Measurements from ENCODE around the gene CDH4.

Gene CDH4

DNA sequence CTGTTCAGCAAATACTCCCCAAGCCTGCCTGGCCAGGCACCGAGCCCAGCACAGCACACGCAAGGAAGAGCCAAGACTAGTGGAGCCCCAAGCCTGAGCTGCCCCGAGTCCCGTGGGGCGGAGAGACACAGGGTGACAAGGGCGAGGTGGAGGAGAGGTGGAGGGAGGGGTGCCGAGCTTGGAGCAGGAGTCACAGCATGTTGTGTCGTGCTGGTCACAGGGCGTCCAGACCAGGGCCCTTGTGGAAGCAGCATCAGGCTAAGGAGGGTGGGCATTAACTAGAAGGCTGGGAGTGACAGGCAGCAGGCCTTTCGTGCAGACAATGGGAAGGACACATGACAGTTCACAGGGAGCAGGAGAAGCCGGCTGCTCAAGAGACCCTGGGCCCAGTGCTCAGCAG lies 422.1 kb downstream of the CDH4 start:
- no peaks in the 10 kb centered on the region for H3K36me3 ChIP-seq (ENCODE audit: control insufficient read depth, insufficient read depth, low read length)
- no peak overlapping the region for H3K27ac ChIP-seq (ENCODE audit: low read depth, low read length)
- H3K9me3 ChIP-seq (ENCODE audit: control insufficient read depth, insufficient read depth, low read length): no peaks in the 10 kb centered on the region
- no peak overlapping the region for H3K9ac ChIP-seq (ENCODE audit: low read depth, low read length)
- no peaks in the 10 kb centered on the region for H3K27me3 ChIP-seq (ENCODE audit: control insufficient read depth, insufficient read depth, low read length)
- no peak overlapping the region for H3K4me3 ChIP-seq (ENCODE audit: low read depth, low read length)
- H3K4me1 ChIP-seq (ENCODE audit: control insufficient read depth, insufficient read depth, low read length): no peaks in the 10 kb centered on the region; the same call in 1 of the 2 replicates

DNA sequence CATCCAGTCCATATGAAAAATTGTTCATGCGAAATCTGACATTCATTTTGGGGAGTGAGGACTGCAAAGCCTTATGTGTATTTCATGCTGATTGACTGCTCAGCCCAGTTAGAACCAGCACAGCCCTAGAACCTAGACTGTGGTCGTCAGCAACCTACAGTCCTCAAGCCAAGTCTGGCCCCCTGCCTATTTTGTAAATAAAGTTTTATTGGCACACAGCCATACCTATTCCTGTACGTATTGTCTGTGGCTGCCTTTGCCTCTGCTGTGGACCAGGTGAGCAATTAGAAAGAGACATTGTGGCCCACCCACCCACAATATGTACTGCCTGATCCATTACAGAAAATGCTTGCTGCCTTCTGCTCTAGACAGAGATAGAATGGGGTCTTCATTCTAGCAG lies 422.6 kb downstream of the CDH4 start:
- no peaks in the 10 kb centered on the region for H3K9me3 ChIP-seq (ENCODE audit: control insufficient read depth, insufficient read depth, low read length)
- H3K9ac ChIP-seq (ENCODE audit: low read depth, low read length): no peak overlapping the region
- H3K4me1 ChIP-seq (ENCODE audit: control insufficient read depth, insufficient read depth, low read length): no peaks in the 10 kb centered on the region; the same call in 1 of the 2 replicates
- no peaks in the 10 kb centered on the region for H3K27me3 ChIP-seq (ENCODE audit: control insufficient read depth, insufficient read depth, low read length)
- H3K36me3 ChIP-seq (ENCODE audit: control insufficient read depth, insufficient read depth, low read length): no peaks in the 10 kb centered on the region
- H3K27ac ChIP-seq (ENCODE audit: low read depth, low read length): no peak overlapping the region
- no peak overlapping the region for H3K4me3 ChIP-seq (ENCODE audit: low read depth, low read length)

DNA sequence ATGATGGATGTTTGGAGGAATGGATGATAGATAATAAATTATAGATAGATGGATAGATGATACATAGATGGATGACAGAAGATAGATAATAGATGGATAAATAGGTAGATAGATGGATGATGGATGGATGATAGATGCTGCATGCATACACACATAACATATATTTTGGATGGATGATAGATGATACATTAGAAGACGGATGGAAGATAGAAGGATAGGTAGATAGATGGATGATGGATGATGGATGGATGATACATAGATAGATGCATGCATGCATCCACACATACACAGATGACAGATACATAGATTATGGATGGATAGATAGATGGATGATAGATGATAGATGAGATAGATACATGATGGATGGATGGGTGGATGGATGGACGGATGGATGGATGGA lies 425.9 kb downstream of the CDH4 start:
- no peaks in the 10 kb centered on the region for H3K9me3 ChIP-seq (ENCODE audit: control insufficient read depth, insufficient read depth, low read length)
- H3K36me3 ChIP-seq (ENCODE audit: control insufficient read depth, insufficient read depth, low read length): no peaks in the 10 kb centered on the region
- no peak overlapping the region for H3K4me3 ChIP-seq (ENCODE audit: low read depth, low read length)
- H3K4me1 ChIP-seq (ENCODE audit: control insufficient read depth, insufficient read depth, low read length): no peaks in the 10 kb centered on the region; the same call in 1 of the 2 replicates
- H3K9ac ChIP-seq (ENCODE audit: low read depth, low read length): no peak overlapping the region
- no peak overlapping the region for H3K27ac ChIP-seq (ENCODE audit: low read depth, low read length)
- peaks cover under 1% of the 10 kb centered on the region for H3K27me3 ChIP-seq (ENCODE audit: control insufficient read depth, insufficient read depth, low read length)

DNA sequence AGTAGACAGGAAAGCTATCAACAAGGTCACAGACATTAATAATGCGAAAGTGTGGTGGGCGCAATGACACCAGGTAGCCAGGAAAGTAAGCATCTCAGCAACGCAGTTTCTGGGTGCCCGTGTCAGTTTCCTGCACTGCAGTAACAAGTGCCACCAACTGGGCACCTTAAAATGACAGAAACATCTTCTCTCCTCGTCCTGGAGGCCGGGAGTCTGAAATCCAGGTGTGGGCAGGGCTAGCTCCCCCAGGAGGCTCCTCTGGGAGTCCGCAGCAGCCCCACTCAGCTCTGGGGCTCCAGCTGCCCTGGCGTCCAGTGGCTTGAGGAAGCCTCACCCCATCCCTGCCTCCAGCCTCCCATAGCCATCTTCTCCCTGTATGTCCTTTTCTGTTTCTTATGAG lies 426.4 kb downstream of the CDH4 start:
- Histone ChIP-seq H3K27me3 (ENCODE audit: control insufficient read depth, insufficient read depth, low read length) (peaks cover 3% of the 10 kb centered on the region), H3K4me3 (ENCODE audit: low read depth, low read length) (no peak overlapping the region), H3K27ac (ENCODE audit: low read depth, low read length) (no peak overlapping the region), H3K36me3 (ENCODE audit: control insufficient read depth, insufficient read depth, low read length) (no peaks in the 10 kb centered on the region), H3K4me1 (ENCODE audit: control insufficient read depth, insufficient read depth, low read length) (no peaks in the 10 kb centered on the region; the same call in 1 of the 2 replicates), H3K9ac (ENCODE audit: low read depth, low read length) (no peak overlapping the region), H3K9me3 (ENCODE audit: control insufficient read depth, insufficient read depth, low read length) (no peaks in the 10 kb centered on the region)

GRCh38 chr20:61679473-61679872 lies 427.4 kb downstream of the CDH4 start:
- Histone ChIP-seq H3K9me3 (ENCODE audit: control insufficient read depth, insufficient read depth, low read length) (no peaks in the 10 kb centered on the region), H3K27me3 (ENCODE audit: control insufficient read depth, insufficient read depth, low read length) (peaks cover 3% of the 10 kb centered on the region), H3K27ac (ENCODE audit: low read depth, low read length) (no peak overlapping the region), H3K9ac (ENCODE audit: low read depth, low read length) (no peak overlapping the region), H3K36me3 (ENCODE audit: control insufficient read depth, insufficient read depth, low read length) (no peaks in the 10 kb centered on the region), H3K4me3 (ENCODE audit: low read depth, low read length) (no peak overlapping the region), H3K4me1 (ENCODE audit: control insufficient read depth, insufficient read depth, low read length) (no peaks in the 10 kb centered on the region; the same call in 1 of the 2 replicates)

- peaks cover 8% of the 10 kb centered on the region for H3K27me3 ChIP-seq (ENCODE audit: control insufficient read depth, insufficient read depth, low read length)
- H3K4me3 ChIP-seq (ENCODE audit: low read depth, low read length): no peak overlapping the region
- no peak overlapping the region for H3K9ac ChIP-seq (ENCODE audit: low read depth, low read length)
- H3K27ac ChIP-seq (ENCODE audit: low read depth, low read length): no peak overlapping the region
- no peaks in the 10 kb centered on the region for H3K36me3 ChIP-seq (ENCODE audit: control insufficient read depth, insufficient read depth, low read length)
- no peaks in the 10 kb centered on the region for H3K9me3 ChIP-seq (ENCODE audit: control insufficient read depth, insufficient read depth, low read length)
- no peaks in the 10 kb centered on the region; the same call in 1 of the 2 replicates for H3K4me1 ChIP-seq (ENCODE audit: control insufficient read depth, insufficient read depth, low read length)
Observed at GRCh38 chr20:61680096-61680495, 428.0 kb downstream of the CDH4 start.

GRCh38 chr20:61682114-61682995 lies 430.3 kb downstream of the CDH4 start:
- H3K36me3 ChIP-seq (ENCODE audit: control insufficient read depth, insufficient read depth, low read length): no peaks in the 10 kb centered on the region
- no peak overlapping the region for H3K27ac ChIP-seq (ENCODE audit: low read depth, low read length)
- H3K4me1 ChIP-seq (ENCODE audit: control insufficient read depth, insufficient read depth, low read length): no peaks in the 10 kb centered on the region
- no peak overlapping the region for H3K9ac ChIP-seq (ENCODE audit: low read depth, low read length)
- no peak overlapping the region for H3K4me3 ChIP-seq (ENCODE audit: low read depth, low read length)
- peaks cover 10% of the 10 kb centered on the region for H3K27me3 ChIP-seq (ENCODE audit: control insufficient read depth, insufficient read depth, low read length)
- H3K9me3 ChIP-seq (ENCODE audit: control insufficient read depth, insufficient read depth, low read length): no peaks in the 10 kb centered on the region

GRCh38 chr20:61682996-61683681 lies 431.1 kb downstream of the CDH4 start:
- H3K27ac ChIP-seq (ENCODE audit: low read depth, low read length): no peak overlapping the region
- H3K36me3 ChIP-seq (ENCODE audit: control insufficient read depth, insufficient read depth, low read length): no peaks in the 10 kb centered on the region
- no peak overlapping the region for H3K9ac ChIP-seq (ENCODE audit: low read depth, low read length)
- peaks cover 10% of the 10 kb centered on the region for H3K27me3 ChIP-seq (ENCODE audit: control insufficient read depth, insufficient read depth, low read length)
- no peaks in the 10 kb centered on the region for H3K9me3 ChIP-seq (ENCODE audit: control insufficient read depth, insufficient read depth, low read length)
- H3K4me1 ChIP-seq (ENCODE audit: control insufficient read depth, insufficient read depth, low read length): no peaks in the 10 kb centered on the region
- H3K4me3 ChIP-seq (ENCODE audit: low read depth, low read length): no peak overlapping the region

GRCh38 chr20:61683721-61684120 lies 431.7 kb downstream of the CDH4 start:
- no peak overlapping the region for H3K27ac ChIP-seq (ENCODE audit: low read depth, low read length)
- peaks cover 10% of the 10 kb centered on the region for H3K27me3 ChIP-seq (ENCODE audit: control insufficient read depth, insufficient read depth, low read length)
- no peak overlapping the region for H3K9ac ChIP-seq (ENCODE audit: low read depth, low read length)
- H3K4me3 ChIP-seq (ENCODE audit: low read depth, low read length): no peak overlapping the region
- no peaks in the 10 kb centered on the region for H3K36me3 ChIP-seq (ENCODE audit: control insufficient read depth, insufficient read depth, low read length)
- no peaks in the 10 kb centered on the region for H3K4me1 ChIP-seq (ENCODE audit: control insufficient read depth, insufficient read depth, low read length)
- H3K9me3 ChIP-seq (ENCODE audit: control insufficient read depth, insufficient read depth, low read length): no peaks in the 10 kb centered on the region

- H3K36me3 ChIP-seq (ENCODE audit: control insufficient read depth, insufficient read depth, low read length): no peaks in the 10 kb centered on the region
- peaks cover 10% of the 10 kb centered on the region for H3K27me3 ChIP-seq (ENCODE audit: control insufficient read depth, insufficient read depth, low read length)
- H3K4me1 ChIP-seq (ENCODE audit: control insufficient read depth, insufficient read depth, low read length): no peaks in the 10 kb centered on the region
- no peaks in the 10 kb centered on the region for H3K9me3 ChIP-seq (ENCODE audit: control insufficient read depth, insufficient read depth, low read length)
- H3K4me3 ChIP-seq (ENCODE audit: low read depth, low read length): no peak overlapping the region
- H3K27ac ChIP-seq (ENCODE audit: low read depth, low read length): no peak overlapping the region
- H3K9ac ChIP-seq (ENCODE audit: low read depth, low read length): no peak overlapping the region
Observed at GRCh38 chr20:61684136-61684535, 432.1 kb downstream of the CDH4 start.

DNA sequence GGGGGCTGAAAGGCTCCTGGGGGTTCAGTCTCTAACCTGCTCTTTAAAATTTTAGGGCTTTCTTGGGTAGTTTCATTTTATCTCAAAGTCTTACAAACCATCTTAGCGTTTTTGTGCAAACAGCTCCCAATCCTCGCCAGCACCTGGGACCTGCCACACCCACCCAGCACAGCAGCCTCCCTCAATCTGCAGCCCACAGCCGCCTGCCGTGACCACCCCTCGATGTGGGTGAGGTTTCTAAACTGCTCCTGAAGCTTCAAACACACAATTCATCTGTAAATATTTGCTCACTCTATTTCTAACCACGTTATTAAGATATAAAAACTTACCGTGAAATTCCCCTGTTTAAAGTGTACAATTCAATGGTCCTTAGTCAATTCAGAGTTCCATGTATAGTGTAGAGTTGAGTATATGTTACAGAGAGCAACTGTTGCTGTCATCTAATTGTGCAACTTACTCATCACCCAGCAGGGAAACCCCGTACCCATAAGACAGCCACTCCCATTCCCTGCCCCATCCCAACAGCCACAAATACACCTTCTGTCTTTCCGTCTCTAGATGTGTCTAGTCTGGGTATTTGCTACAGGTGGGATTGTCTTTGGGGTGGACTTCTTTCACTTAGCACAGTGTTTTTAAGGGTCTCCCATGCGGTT lies 432.6 kb downstream of the CDH4 start:
- no peaks in the 10 kb centered on the region for H3K4me1 ChIP-seq (ENCODE audit: control insufficient read depth, insufficient read depth, low read length)
- H3K27ac ChIP-seq (ENCODE audit: low read depth, low read length): no peak overlapping the region
- no peaks in the 10 kb centered on the region for H3K9me3 ChIP-seq (ENCODE audit: control insufficient read depth, insufficient read depth, low read length)
- no peak overlapping the region for H3K9ac ChIP-seq (ENCODE audit: low read depth, low read length)
- peaks cover 10% of the 10 kb centered on the region for H3K27me3 ChIP-seq (ENCODE audit: control insufficient read depth, insufficient read depth, low read length)
- no peaks in the 10 kb centered on the region for H3K36me3 ChIP-seq (ENCODE audit: control insufficient read depth, insufficient read depth, low read length)
- no peak overlapping the region for H3K4me3 ChIP-seq (ENCODE audit: low read depth, low read length)
